HepG2 (cell line): ENCODE measurements around the gene IBTK. TPM values are rescaled to one million over a fixed set of nuclear protein-coding genes. Genes with fewer than 3 reads are reported as not detected.
"Not testable (repeated sequence)": the region's sequence is repeated elsewhere in the genome, so short reads cannot be mapped to it uniquely, and the experiment has no call there.

Experiments
- ATAC-seq: fragments of 200-7000 bp; cut with Tn5 transposase; 3 replicates; pipeline ENCODE4 v1.9.1; 2020; ENCODE audit warnings: mild to moderate bottlenecking, moderate library complexity
- BruUV-seq: library from RNA; stranded (reverse); fragments of 400-500 nt; replicated peaks from 2 replicates; lab custom pipeline; 2021; lab: Mats Ljungman, UMichigan
- CTCF ChIA-PET: fragments of 300-600 bp; formaldehyde crosslinking; extraction: SDS; loops from one replicate; lab custom pipeline; 2021; ENCODE audit warnings: low total read pairs, inconsistent platforms, low intra/inter-chr PET ratio; lab: Yijun Ruan, JAX
- POLR2A ChIA-PET: fragments of 350-600 bp; sonication (Branson Sonifier 250); formaldehyde crosslinking; loops from one replicate; lab custom pipeline; 2020; ENCODE audit warnings: antibody characterized with exemption, inconsistent platforms; lab: Yijun Ruan, JAX
- DNase-seq: peaks from one replicate; pipeline ENCODE4 v3.0.0-alpha.2; 2015; ENCODE audit warnings: low spot score
- FAIRE-seq: peaks from 3 replicates; lab custom pipeline; 2011; peaks lifted over from hg19 to GRCh38; lab: Jason Lieb, UNC
- H2AFZ ChIP-seq: one replicate; pipeline ENCODE4 v1.6.1; 2011; ENCODE audit warnings: low read length, inconsistent platforms
- H3K27ac ChIP-seq: fragments of 300-600 bp; 3 replicates; pipeline ENCODE4 v1.8.0; 2011; ENCODE audit warnings: mixed run types, mild to moderate bottlenecking, mixed read lengths, low read length, inconsistent platforms; ENCODE audit not compliant: insufficient read depth; ENCODE audit errors: extremely low read length
- H3K27me3 ChIP-seq, 2 experiments: fragments of 200-600 bp in 1 of 2; 2 replicates in 1 of 2; 3 replicates in 1 of 2; pipeline versions ENCODE4 v1.6.0 to v1.8.0; 2011; ENCODE audit warnings: low read length in 2 of 2, mild to moderate bottlenecking in 2 of 2, moderate library complexity in 2 of 2, inconsistent platforms in 1 of 2; ENCODE audit not compliant: insufficient read depth in 2 of 2, control insufficient read depth in 1 of 2
- H3K36me3 ChIP-seq, 2 experiments: fragments of 200-600 bp in 1 of 2; replicated peaks in 1 of 2; 2 replicates in 1 of 2; 3 replicates in 1 of 2; pipeline versions ENCODE4 v1.5.1 to v1.8.0; 2011; ENCODE audit warnings: low read length in 2 of 2, inconsistent platforms in 1 of 2; ENCODE audit not compliant: insufficient read depth in 2 of 2, control insufficient read depth in 1 of 2
- H3K4me1 ChIP-seq: 2 replicates; pipeline ENCODE4 v1.5.1; 2012; ENCODE audit warnings: low read length, inconsistent platforms; ENCODE audit not compliant: insufficient read depth
- H3K4me2 ChIP-seq: 2 replicates; pipeline ENCODE4 v1.6.0; 2011; ENCODE audit warnings: low read depth, low read length, inconsistent platforms
- H3K4me3 ChIP-seq, 3 experiments: fragments of 200-600 bp in 1 of 3; sonication (generic), shearing (Covaris generic) in 1 of 3; replicated peaks in 1 of 3; 2 replicates each; pipeline ENCODE4 v1.5.1; 2011 to 2016; ENCODE audit warnings: low read length in 3 of 3, inconsistent platforms in 2 of 3, low read depth in 2 of 3, mild to moderate bottlenecking in 2 of 3, control low read depth in 1 of 3, mixed read lengths in 1 of 3; ENCODE audit not compliant: insufficient read depth in 1 of 3
- H3K79me2 ChIP-seq: one replicate; pipeline ENCODE4 v1.6.1; 2011; ENCODE audit warnings: low read length, inconsistent platforms; ENCODE audit not compliant: insufficient read depth
- H3K9ac ChIP-seq: 2 replicates; pipeline ENCODE4 v1.6.0; 2011; ENCODE audit warnings: mild to moderate bottlenecking, low read depth, low read length, inconsistent platforms; ENCODE audit not compliant: insufficient read depth
- H3K9me3 ChIP-seq: 2 replicates; pipeline ENCODE4 v1.5.1; 2012; ENCODE audit warnings: mild to moderate bottlenecking, low read length
- H4K20me1 ChIP-seq: 2 replicates; pipeline ENCODE4 v1.6.0; 2011; ENCODE audit warnings: inconsistent platforms, mild to moderate bottlenecking, low read length, moderate library complexity; ENCODE audit not compliant: insufficient read depth
- CREB1 ChIP-seq, 2 experiments: fragments of 450-650 bp in 1 of 2; IDR thresholded peaks; 2 replicates each; pipeline ENCODE4 v1.6.1; 2016 to 2017; ENCODE audit warnings: control low read depth in 1 of 2, mild to moderate bottlenecking in 1 of 2, missing compliant biosample characterization in 1 of 2, missing genetic modification characterization in 1 of 2
- DNMT3B ChIP-seq: conservative IDR thresholded peaks from 2 replicates; pipeline ENCODE4 v1.6.1; 2016; ENCODE audit warnings: missing biosample characterization, control low read depth
- SP140L ChIP-seq: sonication (generic); formaldehyde crosslinking; IDR thresholded peaks from 2 replicates; pipeline ENCODE4 v1.4.0; 2020; ENCODE audit warnings: missing genetic modification reagents, borderline replicate concordance
- YEATS2 ChIP-seq: sonication (generic); formaldehyde crosslinking; IDR thresholded peaks from 2 replicates; pipeline ENCODE4 v1.4.0; 2020; ENCODE audit warnings: missing genetic modification reagents, borderline replicate concordance
- WGBS: methylation state at CpG from one replicate; pipeline ENCODE4 v1.1.6; 2017; ENCODE audit warnings: low lambda C conversion rate; 5-methylcytosine and 5-hydroxymethylcytosine counted together
- in situ Hi-C: cut with HindIII; loops from 2 replicates; pipeline ENCODE4 v1.10.0; 2017; ENCODE audit warnings: low pct_unique_long_range_greater_than_20kb; ENCODE audit not compliant: extremely low pct_ligation_motif_present
- intact Hi-C: fragments of 100-400 bp; cut with micrococcal nuclease; formaldehyde crosslinking; loops from one replicate; pipeline ENCODE4 v1.10.0; 2022; ENCODE audit not compliant: unreplicated experiment
- polyA plus RNA-seq, 8 experiments: library from polyadenylated mRNA; depleted of rRNA in 3 of 8; stranded (reverse) in 7 of 8; unstranded in 1 of 8; fragments of >200 nt; fragmentation: Illumina TruSeq in 4 of 8; extraction: Trizol in 4 of 8; gene quantifications; 2 replicates each; pipeline versions ENCODE4 v1.2.1 to v1.2.3, GENCODE V29; 2011 to 2016; ENCODE audit warnings: low read depth in 4 of 8, missing spikeins in 1 of 8, mixed read lengths in 1 of 8; ENCODE audit not compliant: insufficient read depth in 1 of 8
- total RNA-seq, 5 experiments: library from RNA; depleted of rRNA; stranded (reverse); fragments of >200 nt; fragmentation: Illumina TruSeq; extraction: Trizol; gene quantifications; 2 replicates each; pipeline ENCODE4 v1.2.3, GENCODE V29; 2016; ENCODE audit warnings: low read depth in 1 of 5
- TF ChIP-seq, protein P1 (sequence below): sonication (generic); formaldehyde crosslinking; IDR thresholded peaks from 2 replicates; pipeline ENCODE4 v1.5.0; 2020; ENCODE audit warnings: mild to moderate bottlenecking, missing genetic modification reagents

IBTK gene
- total and polyA plus RNA-seq, 2 of the 13 experiments (the other 11 are each of a cell fraction or from before 2014, with no cell fraction given) = 23.8 to 60.0 TPM

DNA sequence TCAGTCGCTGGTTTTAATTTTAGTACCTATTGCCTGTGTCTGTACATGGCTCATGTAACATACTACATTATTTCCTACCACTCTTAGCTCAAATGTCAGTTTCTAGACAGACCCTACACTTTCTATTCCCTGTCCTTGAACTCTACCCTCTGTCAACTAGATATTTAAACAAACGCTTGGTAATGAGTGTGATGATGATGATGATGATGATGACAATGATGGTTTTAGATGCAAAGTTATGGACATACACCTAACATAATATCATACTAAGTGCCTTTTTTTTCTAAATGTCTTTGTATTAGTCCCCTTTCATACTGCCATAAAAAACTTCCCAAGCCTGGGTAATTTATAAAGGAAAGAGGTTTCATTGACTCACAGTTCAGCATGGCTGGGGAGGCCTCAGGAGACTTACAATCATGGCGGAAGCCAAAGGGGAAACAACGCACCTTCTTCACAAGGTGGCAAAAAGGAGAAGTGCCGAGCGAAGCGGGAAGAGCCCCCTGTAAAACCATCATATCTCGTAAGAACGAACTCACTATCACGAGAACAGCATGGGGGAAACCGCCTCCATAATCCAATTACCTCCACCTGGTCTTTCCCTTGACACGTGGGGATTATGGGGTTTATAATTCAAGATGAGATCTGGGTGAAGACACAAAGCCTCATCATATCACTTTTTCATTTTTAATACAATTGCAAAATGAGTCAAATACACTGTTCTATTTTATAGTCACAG lies 87.1 kb downstream of the IBTK start:
- in situ Hi-C loops = no loop called here
- POLR2A ChIA-PET = no interaction called here
- no TSS peak for BruUV-seq

DNA sequence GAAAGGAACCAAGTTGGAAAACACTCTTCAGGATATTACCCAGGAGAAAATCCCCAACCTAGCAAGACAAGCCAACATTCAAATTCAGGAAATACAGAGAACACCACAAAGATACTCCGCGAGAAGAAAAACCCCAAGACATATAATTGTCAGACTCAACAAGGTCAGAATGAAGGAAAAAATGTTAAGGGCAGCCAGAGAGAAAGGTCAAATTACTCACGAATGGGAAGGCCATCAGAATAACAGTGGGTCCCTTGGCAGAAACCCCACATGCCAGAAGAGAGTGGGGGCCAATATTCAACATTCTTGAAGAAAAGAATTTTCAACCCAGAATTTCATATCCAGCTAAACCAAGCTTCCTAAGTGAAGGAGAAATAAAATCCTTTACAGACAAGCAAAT lies 94.8 kb downstream of the IBTK start:
- in situ Hi-C loops, H3K27me3 ChIP-seq, CTCF ChIA-PET, H3K4me2 ChIP-seq, POLR2A ChIA-PET, intact Hi-C loops, FAIRE-seq, H3K9ac ChIP-seq, H3K4me3 ChIP-seq, H3K36me3 ChIP-seq, H3K27ac ChIP-seq, H2AFZ ChIP-seq, BruUV-seq, H3K79me2 ChIP-seq, H3K9me3 ChIP-seq, ATAC-seq, H4K20me1 ChIP-seq, H3K4me1 ChIP-seq, DNase-seq: not testable (repeated sequence)
- WGBS = 93% methylated on average over 3 of the region's 3 CpGs

More for the DNA sequence above, 87.1 kb downstream of the IBTK start:
- H2AFZ ChIP-seq = no peak overlapping the region
- no peak overlapping the region for H3K27ac ChIP-seq
- H3K4me3 ChIP-seq = no peak overlapping the region
- ATAC-seq = peak; percentile 43; the same call in 2 of the 3 replicates
- no peaks in the 10 kb centered on the region for H3K79me2 ChIP-seq
- H3K9me3 ChIP-seq = no peaks in the 10 kb centered on the region
- no peak for FAIRE-seq
- no peak overlapping the region for H3K4me2 ChIP-seq
- no peaks in the 10 kb centered on the region for H3K36me3 ChIP-seq
- no peak overlapping the region for H3K9ac ChIP-seq
- WGBS = 96% methylated on average over 12 of the region's 12 CpGs
- TF ChIP-seq DNMT3B (CRISPR knock-in tag) = no peak
- TF ChIP-seq CREB1 (IDR thresholded peaks at IDR 0.05) = peak; percentile 59
- no peak for TF ChIP-seq CREB1 (CRISPR knock-in tag; IDR thresholded peaks at IDR 0.05)
- TF ChIP-seq SP140L (CRISPR knock-in tag) = no peak
- no peak for TF ChIP-seq YEATS2 (CRISPR knock-in tag)
- TF ChIP-seq, protein P1, sequence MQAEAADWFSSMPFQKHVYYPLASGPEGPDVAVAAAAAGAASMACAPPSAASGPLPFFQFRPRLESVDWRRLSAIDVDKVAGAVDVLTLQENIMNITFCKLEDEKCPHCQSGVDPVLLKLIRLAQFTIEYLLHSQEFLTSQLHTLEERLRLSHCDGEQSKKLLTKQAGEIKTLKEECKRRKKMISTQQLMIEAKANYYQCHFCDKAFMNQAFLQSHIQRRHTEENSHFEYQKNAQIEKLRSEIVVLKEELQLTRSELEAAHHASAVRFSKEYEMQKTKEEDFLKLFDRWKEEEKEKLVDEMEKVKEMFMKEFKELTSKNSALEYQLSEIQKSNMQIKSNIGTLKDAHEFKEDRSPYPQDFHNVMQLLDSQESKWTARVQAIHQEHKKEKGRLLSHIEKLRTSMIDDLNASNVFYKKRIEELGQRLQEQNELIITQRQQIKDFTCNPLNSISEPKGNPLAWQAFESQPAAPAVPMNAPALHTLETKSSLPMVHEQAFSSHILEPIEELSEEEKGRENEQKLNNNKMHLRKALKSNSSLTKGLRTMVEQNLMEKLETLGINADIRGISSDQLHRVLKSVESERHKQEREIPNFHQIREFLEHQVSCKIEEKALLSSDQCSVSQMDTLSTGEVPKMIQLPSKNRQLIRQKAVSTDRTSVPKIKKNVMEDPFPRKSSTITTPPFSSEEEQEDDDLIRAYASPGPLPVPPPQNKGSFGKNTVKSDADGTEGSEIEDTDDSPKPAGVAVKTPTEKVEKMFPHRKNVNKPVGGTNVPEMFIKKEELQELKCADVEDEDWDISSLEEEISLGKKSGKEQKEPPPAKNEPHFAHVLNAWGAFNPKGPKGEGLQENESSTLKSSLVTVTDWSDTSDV (CRISPR knock-in tag) = no peak
- TF ChIP-seq, all 625 proteins: peak for 1
- no peak for DNase-seq
- Histone ChIP-seq H3K4me1 (no peaks in the 10 kb centered on the region), H4K20me1 (no peaks in the 10 kb centered on the region), H3K27me3 (no peaks in the 10 kb centered on the region)
- intact Hi-C loops = no loop called here
- CTCF ChIA-PET = no interaction called here

DNA sequence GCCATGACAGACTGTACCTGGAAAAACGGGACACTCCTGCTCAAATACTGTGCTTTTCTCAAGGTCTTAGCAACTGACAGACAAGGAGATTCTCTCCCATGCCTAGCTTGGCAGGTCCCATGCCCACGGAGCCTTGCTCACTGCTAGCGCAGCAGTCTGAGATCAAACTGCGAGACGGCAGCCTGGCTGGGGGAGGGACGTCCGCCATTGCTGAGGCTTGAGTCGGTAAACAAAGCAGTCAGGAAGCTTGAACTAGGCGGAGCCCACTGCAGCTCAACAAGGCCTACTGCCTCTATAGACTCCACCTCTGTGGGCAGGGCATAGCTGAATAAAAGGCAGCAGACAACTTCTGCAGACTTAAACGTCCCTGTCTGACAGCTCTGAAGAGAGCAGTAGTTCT lies 96.4 kb downstream of the IBTK start:
- H4K20me1 ChIP-seq, H2AFZ ChIP-seq, FAIRE-seq, H3K4me2 ChIP-seq, BruUV-seq, CTCF ChIA-PET, ATAC-seq, H3K4me3 ChIP-seq, H3K27me3 ChIP-seq, H3K4me1 ChIP-seq, in situ Hi-C loops, H3K79me2 ChIP-seq, H3K27ac ChIP-seq, intact Hi-C loops, DNase-seq, POLR2A ChIA-PET, H3K9me3 ChIP-seq, H3K9ac ChIP-seq, H3K36me3 ChIP-seq: not testable (repeated sequence)
- 80% methylated on average over 2 of the region's 10 CpGs for WGBS
